WTC11 (cell line): ENCODE data around the gene IQGAP2.

Experiments used
- FOXJ3 ChIP-seq: sonication (generic); formaldehyde crosslinking; IDR thresholded peaks from 2 replicates; pipeline ENCODE4 v1.9.0; 2021; ENCODE audit warnings: missing genetic modification reagents, mild to moderate bottlenecking, borderline replicate concordance
- FOXK1 ChIP-seq: sonication (generic); formaldehyde crosslinking; IDR thresholded peaks from 2 replicates; pipeline ENCODE4 v1.8.0; 2022; ENCODE audit warnings: mild to moderate bottlenecking, moderate library complexity, missing genetic modification reagents
- TF ChIP-seq, protein P1 (sequence below): sonication (generic); formaldehyde crosslinking; IDR thresholded peaks from 2 replicates; pipeline ENCODE4 v1.8.1; 2022; ENCODE audit warnings: low read depth, missing genetic modification reagents, borderline replicate concordance

GRCh38 chr5:76555114-76555513 lies 152.0 kb downstream of the IQGAP2 start:
- TF ChIP-seq FOXJ3 (no peak), FOXK1 (CRISPR knock-in tag) (no peak)
- TF ChIP-seq, protein P1, sequence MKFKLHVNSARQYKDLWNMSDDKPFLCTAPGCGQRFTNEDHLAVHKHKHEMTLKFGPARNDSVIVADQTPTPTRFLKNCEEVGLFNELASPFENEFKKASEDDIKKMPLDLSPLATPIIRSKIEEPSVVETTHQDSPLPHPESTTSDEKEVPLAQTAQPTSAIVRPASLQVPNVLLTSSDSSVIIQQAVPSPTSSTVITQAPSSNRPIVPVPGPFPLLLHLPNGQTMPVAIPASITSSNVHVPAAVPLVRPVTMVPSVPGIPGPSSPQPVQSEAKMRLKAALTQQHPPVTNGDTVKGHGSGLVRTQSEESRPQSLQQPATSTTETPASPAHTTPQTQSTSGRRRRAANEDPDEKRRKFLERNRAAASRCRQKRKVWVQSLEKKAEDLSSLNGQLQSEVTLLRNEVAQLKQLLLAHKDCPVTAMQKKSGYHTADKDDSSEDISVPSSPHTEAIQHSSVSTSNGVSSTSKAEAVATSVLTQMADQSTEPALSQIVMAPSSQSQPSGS = no peak
